GM23338 (cell line): ENCODE results near the gene OR10A2.

ENCODE experiments used
- CREB1 ChIP-seq: fragments of 250-450 bp; sonication (Bioruptor Pico); IDR thresholded peaks from 2 replicates; pipeline ENCODE4 v1.5.0; 2020; ENCODE audit warnings: low read depth, mild to moderate bottlenecking, moderate library complexity
- CTCF ChIP-seq, 2 experiments: fragments of 200-600 bp in 1 of 2; sonication (generic) in 1 of 2; conservative IDR thresholded peaks; 2 replicates each; pipeline versions ENCODE4 v1.5.1 to v1.6.1; 2016 to 2017; ENCODE audit warnings: antibody characterized with exemption in 2 of 2, low read depth in 2 of 2, mild to moderate bottlenecking in 2 of 2, moderate library complexity in 1 of 2
- EZH2 ChIP-seq: fragments of 200-600 bp; sonication (generic); IDR thresholded peaks from one replicate; pipeline ENCODE4 v1.8.0; 2017; ENCODE audit warnings: antibody characterized with exemption, mild to moderate bottlenecking, low read depth; ENCODE audit not compliant: unreplicated experiment
- EZH2phosphoT487 ChIP-seq: fragments of 200-600 bp; sonication (generic); IDR thresholded peaks from one replicate; pipeline ENCODE4 v1.8.1; 2018; ENCODE audit warnings: antibody characterized with exemption; ENCODE audit not compliant: unreplicated experiment
- JUNB ChIP-seq: IDR thresholded peaks from one replicate; pipeline ENCODE4 v1.6.1; 2016; ENCODE audit warnings: antibody characterized with exemption; ENCODE audit not compliant: unreplicated experiment
- NANOG ChIP-seq: IDR thresholded peaks from 2 replicates; pipeline ENCODE4 v1.6.1; 2016; ENCODE audit warnings: antibody characterized with exemption, borderline replicate concordance
- POLR2AphosphoS5 ChIP-seq: IDR thresholded peaks from 2 replicates; pipeline ENCODE4 v1.6.1; 2016; ENCODE audit warnings: antibody characterized with exemption, low read depth
- REST ChIP-seq: IDR thresholded peaks from one replicate; pipeline ENCODE4 v1.6.1; 2018; ENCODE audit warnings: antibody characterized with exemption; ENCODE audit not compliant: unreplicated experiment
- ZNF462 ChIP-seq: fragments of 250-450 bp; sonication (Bioruptor Pico); IDR thresholded peaks from 2 replicates; pipeline ENCODE4 v1.5.0; 2020; ENCODE audit warnings: mild to moderate bottlenecking, moderate library complexity

- TF ChIP-seq CTCF (conservative IDR thresholded peaks at IDR 0.05; ENCODE audit: low read depth in 2 of 2) (no peak), ZNF462 (CRISPR knock-in tag) (no peak), EZH2 (no peak), REST (peak; percentile 28), EZH2phosphoT487 (no peak), POLR2AphosphoS5 (no peak), JUNB (no peak), CREB1 (no peak), NANOG (no peak)
These were observed 12.9 kb downstream of the OR10A2 start for GRCh38 chr11:6875761-6876160.
